ENCODE data around the gene ARID1B. TPM values are rescaled to one million over a fixed set of nuclear protein-coding genes. Genes with fewer than 3 reads are reported as not detected.

ARID1B gene
- total RNA-seq, 1 experiment from 2014 or later, result 58.8 TPM

GRCh38 chr6:156865019-156865629 is 87.9 kb downstream of the ARID1B start:
- Mint-ChIP-seq H3K4me3 (ENCODE audit: unreplicated experiment) (no peak overlapping the region), H3K9me3 (ENCODE audit: unreplicated experiment) (no peaks in the 10 kb centered on the region), H3K27me3 (ENCODE audit: insufficient read depth, unreplicated experiment) (no peaks in the 10 kb centered on the region), H3K27ac (ENCODE audit: unreplicated experiment) (no peak overlapping the region), H3K36me3 (ENCODE audit: insufficient read depth, unreplicated experiment) (peaks cover 6% of the 10 kb centered on the region), H3K4me1 (ENCODE audit: low read depth, unreplicated experiment) (no peaks in the 10 kb centered on the region)
- Histone ChIP-seq H3K4me3 (ENCODE audit: low read depth, low read length) (no peak overlapping the region), H3K27me3 (replicated peaks; ENCODE audit: control insufficient read depth, insufficient read depth, low read length) (no peaks in the 10 kb centered on the region), H3K4me1 (no peaks in the 10 kb centered on the region), H3K9me3 (no peaks in the 10 kb centered on the region), H3K36me3 (ENCODE audit: control insufficient read depth, insufficient read depth, low read length) (no peaks in the 10 kb centered on the region)
- no peak for DNase-seq
- POLR2A ChIA-PET, result no interaction called here
- intact Hi-C loops (cut with micrococcal nuclease; ENCODE audit: unreplicated experiment), result no loop called here
- CTCF ChIA-PET, result no interaction called here
- no TSS peak for BruUV-seq (replicated peaks)
- no peak for TF ChIP-seq CTCF (IDR thresholded peaks at IDR 0.05; ENCODE audit: insufficient read depth in 1 of 2, low read depth in 1 of 2, low read length in 1 of 2, severe bottlenecking in 1 of 2, unreplicated experiment in 1 of 2)

GRCh38 chr6:156866220-156867015 is 89.2 kb downstream of the ARID1B start:
- ChIA-PET CTCF (interaction anchor here (0.6 kb wide), 1 partner anchor 26 kb away, joined by 3 read pairs; no protein-coding TSS in a partner anchor), POLR2A (no interaction called here)
- no peak overlapping the region for H3K4me3 Mint-ChIP-seq (ENCODE audit: unreplicated experiment)
- no peaks in the 10 kb centered on the region for H3K4me1 ChIP-seq
- H3K36me3 Mint-ChIP-seq (ENCODE audit: insufficient read depth, unreplicated experiment), result peaks cover 6% of the 10 kb centered on the region
- BruUV-seq (replicated peaks), result no TSS peak
- TF ChIP-seq CTCF (IDR thresholded peaks at IDR 0.05; ENCODE audit: insufficient read depth in 1 of 2, low read depth in 1 of 2, low read length in 1 of 2, severe bottlenecking in 1 of 2, unreplicated experiment in 1 of 2), result no peak
- no peaks in the 10 kb centered on the region for H3K4me1 Mint-ChIP-seq (ENCODE audit: low read depth, unreplicated experiment)
- intact Hi-C loops (cut with micrococcal nuclease; ENCODE audit: unreplicated experiment), result no loop called here
- no peak overlapping the region for H3K27ac Mint-ChIP-seq (ENCODE audit: unreplicated experiment)
- H3K27me3 ChIP-seq (replicated peaks; ENCODE audit: control insufficient read depth, insufficient read depth, low read length), result no peaks in the 10 kb centered on the region
- no peaks in the 10 kb centered on the region for H3K27me3 Mint-ChIP-seq (ENCODE audit: insufficient read depth, unreplicated experiment)
- DNase-seq, result no peak
- H3K9me3 Mint-ChIP-seq (ENCODE audit: unreplicated experiment), result no peaks in the 10 kb centered on the region
- H3K4me3 ChIP-seq (ENCODE audit: low read depth, low read length), result no peak overlapping the region
- no peaks in the 10 kb centered on the region for H3K9me3 ChIP-seq
- H3K36me3 ChIP-seq (ENCODE audit: control insufficient read depth, insufficient read depth, low read length), result no peaks in the 10 kb centered on the region

GRCh38 chr6:156867121-156867520 is 89.9 kb downstream of the ARID1B start:
- intact Hi-C loops (cut with micrococcal nuclease; ENCODE audit: unreplicated experiment), result no loop called here
- POLR2A ChIA-PET, result no interaction called here
- H3K4me3 Mint-ChIP-seq (ENCODE audit: unreplicated experiment), result no peak overlapping the region

More at GRCh38 chr6:156867121-156867520, 89.9 kb downstream of the ARID1B start:
- H3K36me3 ChIP-seq (ENCODE audit: control insufficient read depth, insufficient read depth, low read length), result no peaks in the 10 kb centered on the region
- Mint-ChIP-seq H3K27me3 (ENCODE audit: insufficient read depth, unreplicated experiment) (no peaks in the 10 kb centered on the region), H3K36me3 (ENCODE audit: insufficient read depth, unreplicated experiment) (peaks cover under 1% of the 10 kb centered on the region), H3K4me1 (ENCODE audit: low read depth, unreplicated experiment) (no peaks in the 10 kb centered on the region), H3K9me3 (ENCODE audit: unreplicated experiment) (no peaks in the 10 kb centered on the region), H3K27ac (ENCODE audit: unreplicated experiment) (no peak overlapping the region)
- no peak overlapping the region for H3K4me3 ChIP-seq (ENCODE audit: low read depth, low read length)
- H3K9me3 ChIP-seq, result no peaks in the 10 kb centered on the region
- H3K27me3 ChIP-seq (replicated peaks; ENCODE audit: control insufficient read depth, insufficient read depth, low read length), result no peaks in the 10 kb centered on the region
- DNase-seq, result no peak
- no peaks in the 10 kb centered on the region for H3K4me1 ChIP-seq
- TF ChIP-seq CTCF (IDR thresholded peaks at IDR 0.05; ENCODE audit: insufficient read depth in 1 of 2, low read depth in 1 of 2, low read length in 1 of 2, severe bottlenecking in 1 of 2, unreplicated experiment in 1 of 2), result no peak
- BruUV-seq (replicated peaks), result no TSS peak
- CTCF ChIA-PET, result interaction anchor here (0.6 kb wide), 1 partner anchor 25 kb away, joined by 3 read pairs; no protein-coding TSS in a partner anchor

Data from Caco-2 (cell line).